Liver (tissue), 9 donors: ENCODE measurements around the gene PRIMPOL. TPM values are rescaled to one million over a fixed set of nuclear protein-coding genes. Genes with fewer than 3 reads are reported as not detected.
"Not testable (repeated sequence)": the region's sequence is repeated elsewhere in the genome, so short reads cannot be mapped to it uniquely, and the experiment has no call there.

Source experiments
- DNase-seq: peaks from one replicate; pipeline ENCODE4 v3.0.0-alpha.2; 2017; ENCODE audit warnings: low spot score
- H3K27ac ChIP-seq, 2 donors: one replicate each; pipeline ENCODE4 v1.7.0; 2013; ENCODE audit warnings: inconsistent platforms in 2 of 2, low read length in 2 of 2, control low read depth in 1 of 2, low read depth in 1 of 2, mild to moderate bottlenecking in 1 of 2
- H3K27me3 ChIP-seq, 4 donors: one replicate each; pipeline versions ENCODE4 v1.6.1 to v1.7.0; 2013; ENCODE audit warnings: low read length in 3 of 4, inconsistent platforms in 1 of 4, mild to moderate bottlenecking in 1 of 4, moderate library complexity in 1 of 4; ENCODE audit not compliant: control insufficient read depth in 4 of 4, insufficient read depth in 4 of 4
- H3K36me3 ChIP-seq, 4 donors: one replicate each; pipeline versions ENCODE4 v1.6.1 to v1.7.0; 2013; ENCODE audit warnings: low read length in 3 of 4, mild to moderate bottlenecking in 3 of 4, low read depth in 1 of 4, moderate library complexity in 1 of 4; ENCODE audit not compliant: control insufficient read depth in 4 of 4, insufficient read depth in 3 of 4
- H3K4me1 ChIP-seq, 4 donors: one replicate each; pipeline versions ENCODE4 v1.6.1 to v1.7.0; 2013; ENCODE audit warnings: low read length in 3 of 4, mild to moderate bottlenecking in 3 of 4, moderate library complexity in 1 of 4; ENCODE audit not compliant: control insufficient read depth in 4 of 4, insufficient read depth in 4 of 4
- H3K4me3 ChIP-seq, 3 donors: one replicate each; pipeline versions ENCODE4 v1.6.1 to v1.7.0; 2013; ENCODE audit warnings: low read length in 3 of 3, control low read depth in 1 of 3, low read depth in 1 of 3, mild to moderate bottlenecking in 1 of 3
- H3K9ac ChIP-seq, 2 donors: one replicate each; pipeline ENCODE4 v1.7.0; 2013; ENCODE audit warnings: low read length in 2 of 2, mild to moderate bottlenecking in 2 of 2, moderate library complexity in 2 of 2, control low read depth in 1 of 2, low read depth in 1 of 2
- H3K9me3 ChIP-seq, 4 donors: one replicate each; pipeline versions ENCODE4 v1.6.1 to v1.7.0; 2013; ENCODE audit warnings: low read length in 3 of 4; ENCODE audit not compliant: control insufficient read depth in 4 of 4
- CTCF ChIP-seq: fragments of 150-350 bp; IDR thresholded peaks from 2 replicates; pipeline ENCODE4 v1.5.1; 2017; ENCODE audit warnings: improper control_type of control experiment, low read depth, low read length; ENCODE audit not compliant: missing input control
- EGR1 ChIP-seq, 2 donors: IDR thresholded peaks; 2 replicates each; pipeline ENCODE4 v1.6.1; 2016 to 2018; ENCODE audit warnings: antibody characterized with exemption in 2 of 2, low read depth in 2 of 2
- FOXA1 ChIP-seq: IDR thresholded peaks from 2 replicates; pipeline ENCODE4 v1.6.1; 2016; ENCODE audit warnings: antibody characterized with exemption
- FOXA2 ChIP-seq: IDR thresholded peaks from 2 replicates; pipeline ENCODE4 v1.6.1; 2016; ENCODE audit warnings: antibody characterized with exemption
- GABPA ChIP-seq, 2 donors: IDR thresholded peaks in 1 of 2; conservative IDR thresholded peaks in 1 of 2; 2 replicates each; pipeline ENCODE4 v1.6.1; 2016; ENCODE audit warnings: antibody characterized with exemption in 2 of 2, mild to moderate bottlenecking in 1 of 2, moderate library complexity in 1 of 2
- HNF4A ChIP-seq, 2 donors: conservative IDR thresholded peaks; 2 replicates each; pipeline ENCODE4 v1.6.1; 2016; ENCODE audit warnings: antibody characterized with exemption in 2 of 2, mild to moderate bottlenecking in 2 of 2
- HNF4G ChIP-seq: IDR thresholded peaks from 2 replicates; pipeline ENCODE4 v1.6.1; 2016; ENCODE audit warnings: antibody characterized with exemption
- JUND ChIP-seq, 2 donors: IDR thresholded peaks; 2 replicates each; pipeline ENCODE4 v1.6.1; 2016; ENCODE audit warnings: antibody characterized with exemption in 2 of 2
- MAX ChIP-seq: IDR thresholded peaks from 2 replicates; pipeline ENCODE4 v1.6.1; 2016; ENCODE audit warnings: antibody characterized with exemption
- NR2F2 ChIP-seq: IDR thresholded peaks from 2 replicates; pipeline ENCODE4 v1.6.1; 2016; ENCODE audit warnings: antibody characterized with exemption
- RAD21 ChIP-seq, 2 donors: IDR thresholded peaks; 2 replicates each; pipeline ENCODE4 v1.6.1; 2016; ENCODE audit warnings: antibody characterized with exemption in 2 of 2, mild to moderate bottlenecking in 2 of 2
- REST ChIP-seq: IDR thresholded peaks from 2 replicates; pipeline ENCODE4 v1.6.1; 2016; ENCODE audit warnings: antibody characterized with exemption, mild to moderate bottlenecking
- RXRA ChIP-seq, 2 donors: IDR thresholded peaks; 2 replicates each; pipeline ENCODE4 v1.6.1; 2017 to 2018; ENCODE audit warnings: antibody characterized with exemption in 2 of 2, mild to moderate bottlenecking in 1 of 2
- SP1 ChIP-seq: IDR thresholded peaks from 2 replicates; pipeline ENCODE4 v1.6.1; 2018; ENCODE audit warnings: antibody characterized with exemption, mild to moderate bottlenecking
- TAF1 ChIP-seq: conservative IDR thresholded peaks from 2 replicates; pipeline ENCODE4 v1.6.1; 2016; ENCODE audit warnings: antibody characterized with exemption, mild to moderate bottlenecking
- YY1 ChIP-seq: IDR thresholded peaks from 2 replicates; pipeline ENCODE4 v1.6.1; 2016; ENCODE audit warnings: antibody characterized with exemption, mild to moderate bottlenecking
- ZBTB33 ChIP-seq: IDR thresholded peaks from 2 replicates; pipeline ENCODE4 v1.6.1; 2016; ENCODE audit warnings: antibody characterized with exemption
- WGBS: extraction: QIAGEN DNeasy Blood & Tissue Kit; methylation state at CpG from one replicate; pipeline ENCODE4 v1.1.7; 2013; 5-methylcytosine and 5-hydroxymethylcytosine counted together
- polyA plus RNA-seq, 2 donors: library from polyadenylated mRNA; stranded (reverse) in 1 of 2; unstranded in 1 of 2; fragments of 200-250 nt in 1 of 2; fragments of >200 nt in 1 of 2; fragmentation: Nextera tagmentation in 1 of 2; extraction: Ambion mirVana in 1 of 2; gene quantifications; one replicate each; pipeline versions ENCODE4 v1.2.1 to v1.2.3, GENCODE V29; 2013 to 2015
- total RNA-seq, 2 donors: library from RNA; depleted of rRNA; stranded (reverse); fragments of >200 nt; gene quantifications; one replicate each; pipeline ENCODE4 v1.2.3, GENCODE V29; 2014
- TF ChIP-seq, protein P1 (sequence below): IDR thresholded peaks from 2 replicates; pipeline ENCODE4 v1.6.1; 2016; ENCODE audit warnings: antibody characterized with exemption
- donor health status: healthy.
- donor health status: healthy.
- donor health status: healthy.
- donor health status: healthy.
- donor health status: healthy.

PRIMPOL gene, protein sequence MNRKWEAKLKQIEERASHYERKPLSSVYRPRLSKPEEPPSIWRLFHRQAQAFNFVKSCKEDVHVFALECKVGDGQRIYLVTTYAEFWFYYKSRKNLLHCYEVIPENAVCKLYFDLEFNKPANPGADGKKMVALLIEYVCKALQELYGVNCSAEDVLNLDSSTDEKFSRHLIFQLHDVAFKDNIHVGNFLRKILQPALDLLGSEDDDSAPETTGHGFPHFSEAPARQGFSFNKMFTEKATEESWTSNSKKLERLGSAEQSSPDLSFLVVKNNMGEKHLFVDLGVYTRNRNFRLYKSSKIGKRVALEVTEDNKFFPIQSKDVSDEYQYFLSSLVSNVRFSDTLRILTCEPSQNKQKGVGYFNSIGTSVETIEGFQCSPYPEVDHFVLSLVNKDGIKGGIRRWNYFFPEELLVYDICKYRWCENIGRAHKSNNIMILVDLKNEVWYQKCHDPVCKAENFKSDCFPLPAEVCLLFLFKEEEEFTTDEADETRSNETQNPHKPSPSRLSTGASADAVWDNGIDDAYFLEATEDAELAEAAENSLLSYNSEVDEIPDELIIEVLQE
- total RNA-seq = 1 to 10 TPM; 5.9 to 7.3 TPM
- 1 to 10 TPM; 2.2 to 5.0 TPM for polyA plus RNA-seq

- under 1% methylated on average over 90 of the region's 90 CpGs for WGBS
- Histone ChIP-seq H3K27me3 (no peaks in the 10 kb centered on the region), H3K4me3 (peak within 1 kb of the TSS; percentile 86 to 95 (median 93)), H3K9ac (peak within 1 kb of the TSS; percentile 87 to 96), H3K27ac (peak within 1 kb of the TSS; percentile 95 to 96), H3K36me3 (peaks cover 0 to 6% (median 1%) of the 10 kb centered on the region in 4 donors), H3K4me1 (peaks cover 2 to 46% (median 37%) of the 10 kb centered on the region in 4 donors), H3K9me3 (no peaks in the 10 kb centered on the region)
- DNase-seq = peak; percentile 99
- TF ChIP-seq FOXA1 (no peak), CTCF (peak; percentile 24), GABPA (IDR thresholded peaks at IDR 0.05 in 1 of 2, conservative IDR thresholded peaks at IDR 0.05 in 1 of 2) (peak in 1 of 2 donors; percentile 81), YY1 (peak; percentile 31), REST (peak; percentile 70), RXRA (IDR thresholded peaks at IDR 0.05) (no peak), HNF4G (no peak), EGR1 (IDR thresholded peaks at IDR 0.05; ENCODE audit: low read depth in 2 of 2) (peak in 1 of 2 donors; percentile 24), JUND (IDR thresholded peaks at IDR 0.05) (no peak), FOXA2 (no peak), HNF4A (conservative IDR thresholded peaks at IDR 0.05) (no peak), ZBTB33 (no peak), RAD21 (IDR thresholded peaks at IDR 0.05) (peak in 1 of 2 donors; percentile 54), NR2F2 (peak; percentile 11), TAF1 (peak; percentile 77), SP1 (peak; percentile 37), MAX (no peak)
- TF ChIP-seq, protein P1, sequence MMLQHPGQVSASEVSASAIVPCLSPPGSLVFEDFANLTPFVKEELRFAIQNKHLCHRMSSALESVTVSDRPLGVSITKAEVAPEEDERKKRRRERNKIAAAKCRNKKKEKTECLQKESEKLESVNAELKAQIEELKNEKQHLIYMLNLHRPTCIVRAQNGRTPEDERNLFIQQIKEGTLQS = no peak
Measured at GRCh38 chr4:184649026-184649970, at the start of gene PRIMPOL, which contains the start of gene CASP3. TSS of gene PRIMPOL (plus strand) at chr4:184649738. CDS start at chr4:184657141, 7,403 bp downstream. TSS of gene CASP3 (minus strand) at chr4:184649447. CDS start at chr4:184638453, 10,994 bp downstream.

DNA sequence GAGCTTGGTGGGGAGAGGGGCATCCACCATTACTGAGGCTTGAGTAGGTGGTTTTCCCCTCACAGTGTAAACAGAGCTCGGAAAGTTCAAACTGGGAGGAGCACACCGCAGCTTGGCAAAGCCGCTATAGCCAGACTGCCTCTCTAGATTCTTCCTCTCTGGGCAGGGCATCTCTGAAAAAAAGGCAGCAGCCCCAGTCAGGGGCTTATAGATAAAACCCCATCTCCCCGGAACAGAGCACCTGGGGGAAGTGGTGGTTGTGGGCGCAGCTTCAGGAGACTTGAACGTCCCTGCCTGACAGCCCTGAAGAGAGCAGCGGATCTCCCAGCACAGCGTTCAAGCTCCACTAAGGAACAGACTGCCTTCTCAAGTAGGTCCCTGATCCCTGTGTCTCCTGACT is 48.6 kb upstream of the PRIMPOL start:
- not testable (repeated sequence) for H3K27me3 ChIP-seq, H3K4me3 ChIP-seq, H3K9me3 ChIP-seq, H3K4me1 ChIP-seq, H3K9ac ChIP-seq, H3K36me3 ChIP-seq, DNase-seq, H3K27ac ChIP-seq
- 87% methylated on average over 8 of the region's 8 CpGs for WGBS

GRCh38 chr4:184602857-184603256 is 46.7 kb upstream of the PRIMPOL start:
- H3K4me3 ChIP-seq, H3K36me3 ChIP-seq, H3K27ac ChIP-seq, H3K9ac ChIP-seq, H3K4me1 ChIP-seq, H3K9me3 ChIP-seq, H3K27me3 ChIP-seq, DNase-seq: not testable (repeated sequence)
- 0% methylated on average over 1 of the region's 1 CpG for WGBS
